ENCODE data around the gene HDAC1.

DNA sequence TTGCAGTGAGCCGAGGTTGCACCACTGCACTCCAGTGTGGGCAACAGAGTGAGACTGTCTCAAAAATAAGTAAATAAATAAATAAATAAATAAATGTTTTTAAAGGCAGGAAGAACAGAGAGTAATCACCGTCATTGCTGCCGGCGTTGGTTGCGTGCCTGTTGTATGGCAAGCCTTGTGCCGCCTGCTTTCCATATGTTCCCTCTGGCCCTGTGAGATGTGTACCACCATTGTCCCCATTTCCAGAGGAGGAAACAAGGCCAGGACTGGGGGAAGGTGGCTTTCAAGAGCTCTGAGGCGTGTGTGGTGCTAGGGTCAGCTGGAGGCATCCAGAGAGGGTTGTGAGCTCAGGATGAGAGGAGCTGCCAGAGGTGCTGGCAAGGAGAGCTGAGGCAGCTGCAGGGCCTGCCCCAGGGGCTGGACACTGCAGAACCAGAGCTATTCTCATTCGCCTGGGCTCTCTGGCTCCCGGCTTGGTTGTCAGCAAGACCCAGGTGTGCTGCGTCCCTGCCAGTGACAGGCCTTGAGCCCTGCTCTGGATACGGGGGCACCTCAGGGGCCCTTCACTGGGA, 49.4 kb downstream of the HDAC1 start:
- TF ChIP-seq, protein P1, sequence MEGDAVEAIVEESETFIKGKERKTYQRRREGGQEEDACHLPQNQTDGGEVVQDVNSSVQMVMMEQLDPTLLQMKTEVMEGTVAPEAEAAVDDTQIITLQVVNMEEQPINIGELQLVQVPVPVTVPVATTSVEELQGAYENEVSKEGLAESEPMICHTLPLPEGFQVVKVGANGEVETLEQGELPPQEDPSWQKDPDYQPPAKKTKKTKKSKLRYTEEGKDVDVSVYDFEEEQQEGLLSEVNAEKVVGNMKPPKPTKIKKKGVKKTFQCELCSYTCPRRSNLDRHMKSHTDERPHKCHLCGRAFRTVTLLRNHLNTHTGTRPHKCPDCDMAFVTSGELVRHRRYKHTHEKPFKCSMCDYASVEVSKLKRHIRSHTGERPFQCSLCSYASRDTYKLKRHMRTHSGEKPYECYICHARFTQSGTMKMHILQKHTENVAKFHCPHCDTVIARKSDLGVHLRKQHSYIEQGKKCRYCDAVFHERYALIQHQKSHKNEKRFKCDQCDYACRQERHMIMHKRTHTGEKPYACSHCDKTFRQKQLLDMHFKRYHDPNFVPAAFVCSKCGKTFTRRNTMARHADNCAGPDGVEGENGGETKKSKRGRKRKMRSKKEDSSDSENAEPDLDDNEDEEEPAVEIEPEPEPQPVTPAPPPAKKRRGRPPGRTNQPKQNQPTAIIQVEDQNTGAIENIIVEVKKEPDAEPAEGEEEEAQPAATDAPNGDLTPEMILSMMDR (conservative IDR thresholded peaks at IDR 0.05 in 1 of 2, IDR thresholded peaks at IDR 0.05 in 1 of 2; ENCODE audit: extremely low read depth in 1 of 2, insufficient read depth in 1 of 2, low read depth in 1 of 2, low read length in 2 of 2): no peak
- TF ChIP-seq EZH2 (IDR thresholded peaks at IDR 0.05; ENCODE audit: borderline replicate concordance, low read length): no peak
